ENCODE measurements around the gene KRT76.

DNA sequence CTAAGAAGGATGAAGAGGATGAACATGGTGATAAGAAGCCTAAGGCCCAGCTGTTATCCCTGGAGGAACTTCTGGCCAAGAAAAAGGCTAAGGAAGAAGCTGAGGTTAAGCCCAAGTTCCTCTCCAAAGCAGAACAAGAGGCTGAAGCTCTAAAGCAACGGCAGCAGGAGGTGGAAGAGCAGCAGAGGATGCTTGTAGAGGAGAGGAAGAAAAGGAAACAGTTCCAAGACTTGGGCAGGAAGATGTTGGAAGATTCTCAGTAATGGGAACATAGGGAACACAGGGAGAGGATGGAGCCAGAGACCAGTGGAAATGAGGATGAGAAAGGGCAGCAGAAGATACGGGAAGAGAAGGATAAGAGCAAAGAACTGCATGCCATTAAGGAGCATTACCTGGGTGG, 46.4 kb downstream of the KRT76 start:
- TF ChIP-seq, protein P1, sequence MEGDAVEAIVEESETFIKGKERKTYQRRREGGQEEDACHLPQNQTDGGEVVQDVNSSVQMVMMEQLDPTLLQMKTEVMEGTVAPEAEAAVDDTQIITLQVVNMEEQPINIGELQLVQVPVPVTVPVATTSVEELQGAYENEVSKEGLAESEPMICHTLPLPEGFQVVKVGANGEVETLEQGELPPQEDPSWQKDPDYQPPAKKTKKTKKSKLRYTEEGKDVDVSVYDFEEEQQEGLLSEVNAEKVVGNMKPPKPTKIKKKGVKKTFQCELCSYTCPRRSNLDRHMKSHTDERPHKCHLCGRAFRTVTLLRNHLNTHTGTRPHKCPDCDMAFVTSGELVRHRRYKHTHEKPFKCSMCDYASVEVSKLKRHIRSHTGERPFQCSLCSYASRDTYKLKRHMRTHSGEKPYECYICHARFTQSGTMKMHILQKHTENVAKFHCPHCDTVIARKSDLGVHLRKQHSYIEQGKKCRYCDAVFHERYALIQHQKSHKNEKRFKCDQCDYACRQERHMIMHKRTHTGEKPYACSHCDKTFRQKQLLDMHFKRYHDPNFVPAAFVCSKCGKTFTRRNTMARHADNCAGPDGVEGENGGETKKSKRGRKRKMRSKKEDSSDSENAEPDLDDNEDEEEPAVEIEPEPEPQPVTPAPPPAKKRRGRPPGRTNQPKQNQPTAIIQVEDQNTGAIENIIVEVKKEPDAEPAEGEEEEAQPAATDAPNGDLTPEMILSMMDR (IDR thresholded peaks at IDR 0.05 in 2 of 3, conservative IDR thresholded peaks at IDR 0.05 in 1 of 3; ENCODE audit: borderline replicate concordance in 1 of 3, insufficient read depth in 1 of 3, low read depth in 2 of 3, low read length in 2 of 3): no peak
- TF ChIP-seq POLR2A (IDR thresholded peaks at IDR 0.05; ENCODE audit: borderline replicate concordance, extremely low read depth, insufficient read depth, insufficient read length): no peak
- TF ChIP-seq, protein P2, sequence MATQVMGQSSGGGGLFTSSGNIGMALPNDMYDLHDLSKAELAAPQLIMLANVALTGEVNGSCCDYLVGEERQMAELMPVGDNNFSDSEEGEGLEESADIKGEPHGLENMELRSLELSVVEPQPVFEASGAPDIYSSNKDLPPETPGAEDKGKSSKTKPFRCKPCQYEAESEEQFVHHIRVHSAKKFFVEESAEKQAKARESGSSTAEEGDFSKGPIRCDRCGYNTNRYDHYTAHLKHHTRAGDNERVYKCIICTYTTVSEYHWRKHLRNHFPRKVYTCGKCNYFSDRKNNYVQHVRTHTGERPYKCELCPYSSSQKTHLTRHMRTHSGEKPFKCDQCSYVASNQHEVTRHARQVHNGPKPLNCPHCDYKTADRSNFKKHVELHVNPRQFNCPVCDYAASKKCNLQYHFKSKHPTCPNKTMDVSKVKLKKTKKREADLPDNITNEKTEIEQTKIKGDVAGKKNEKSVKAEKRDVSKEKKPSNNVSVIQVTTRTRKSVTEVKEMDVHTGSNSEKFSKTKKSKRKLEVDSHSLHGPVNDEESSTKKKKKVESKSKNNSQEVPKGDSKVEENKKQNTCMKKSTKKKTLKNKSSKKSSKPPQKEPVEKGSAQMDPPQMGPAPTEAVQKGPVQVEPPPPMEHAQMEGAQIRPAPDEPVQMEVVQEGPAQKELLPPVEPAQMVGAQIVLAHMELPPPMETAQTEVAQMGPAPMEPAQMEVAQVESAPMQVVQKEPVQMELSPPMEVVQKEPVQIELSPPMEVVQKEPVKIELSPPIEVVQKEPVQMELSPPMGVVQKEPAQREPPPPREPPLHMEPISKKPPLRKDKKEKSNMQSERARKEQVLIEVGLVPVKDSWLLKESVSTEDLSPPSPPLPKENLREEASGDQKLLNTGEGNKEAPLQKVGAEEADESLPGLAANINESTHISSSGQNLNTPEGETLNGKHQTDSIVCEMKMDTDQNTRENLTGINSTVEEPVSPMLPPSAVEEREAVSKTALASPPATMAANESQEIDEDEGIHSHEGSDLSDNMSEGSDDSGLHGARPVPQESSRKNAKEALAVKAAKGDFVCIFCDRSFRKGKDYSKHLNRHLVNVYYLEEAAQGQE (IDR thresholded peaks at IDR 0.05; ENCODE audit: low read depth): no peak
- TF ChIP-seq POLR2AphosphoS5 (IDR thresholded peaks at IDR 0.05; ENCODE audit: low read depth, low read length): no peak
- no peak for TF ChIP-seq ZFX (IDR thresholded peaks at IDR 0.05)
- TF ChIP-seq RAD21 (IDR thresholded peaks at IDR 0.05; ENCODE audit: low read depth): no peak
